ENCODE measurements around the gene SUPT3H.
A peak's percentile ranks its signal among the peaks of the same experiment; 100 is the strongest.

The SUPT3H gene

GRCh38 chr6:44923444-44923843 is 454.3 kb downstream of the SUPT3H start:
- TF ChIP-seq MAX (IDR thresholded peaks at IDR 0.05) (no peak), RAD21 (IDR thresholded peaks at IDR 0.05; ENCODE audit: low read depth) (no peak), FOXM1 (IDR thresholded peaks at IDR 0.05; ENCODE audit: borderline replicate concordance, low read depth) (no peak), USF1 (IDR thresholded peaks at IDR 0.05) (no peak)

- TF ChIP-seq NFIC (IDR thresholded peaks at IDR 0.05) (no peak), RAD21 (IDR thresholded peaks at IDR 0.05; ENCODE audit: low read depth) (0 out of 2 replicates have a peak, but pooled peaks have one; percentile 11), TCF12 (IDR thresholded peaks at IDR 0.05; ENCODE audit: low read depth) (no peak), REST (IDR thresholded peaks at IDR 0.05; ENCODE audit: low read depth) (no peak)
Observed at GRCh38 chr6:44921798-44922197, 455.9 kb downstream of the SUPT3H start.

- TF ChIP-seq MAX (IDR thresholded peaks at IDR 0.05) (no peak), CREB1 (IDR thresholded peaks at IDR 0.05; ENCODE audit: low read depth) (no peak), CEBPB (IDR thresholded peaks at IDR 0.05) (no peak), TAF1 (IDR thresholded peaks at IDR 0.05; ENCODE audit: low read depth) (no peak), REST (IDR thresholded peaks at IDR 0.05; ENCODE audit: low read depth) (no peak), EGR1 (IDR thresholded peaks at IDR 0.05) (no peak), YY1 (IDR thresholded peaks at IDR 0.05; ENCODE audit: low read depth) (no peak), USF1 (IDR thresholded peaks at IDR 0.05) (no peak), FOXM1 (IDR thresholded peaks at IDR 0.05; ENCODE audit: borderline replicate concordance, low read depth) (no peak), RAD21 (IDR thresholded peaks at IDR 0.05; ENCODE audit: low read depth) (no peak), TCF12 (IDR thresholded peaks at IDR 0.05; ENCODE audit: low read depth) (no peak), ZBTB7A (IDR thresholded peaks at IDR 0.05; ENCODE audit: low read depth) (no peak), TEAD4 (IDR thresholded peaks at IDR 0.05) (no peak), NFIC (IDR thresholded peaks at IDR 0.05) (no peak), EP300 (IDR thresholded peaks at IDR 0.05; ENCODE audit: borderline replicate concordance) (no peak)
Observed at GRCh38 chr6:44920952-44921491, 456.7 kb downstream of the SUPT3H start.

- TF ChIP-seq ZBTB7A (IDR thresholded peaks at IDR 0.05; ENCODE audit: low read depth) (no peak), EGR1 (IDR thresholded peaks at IDR 0.05) (no peak), YY1 (IDR thresholded peaks at IDR 0.05; ENCODE audit: low read depth) (no peak), TCF12 (IDR thresholded peaks at IDR 0.05; ENCODE audit: low read depth) (no peak), CREB1 (IDR thresholded peaks at IDR 0.05; ENCODE audit: low read depth) (no peak), CEBPB (IDR thresholded peaks at IDR 0.05) (no peak)
Observed at GRCh38 chr6:44918671-44919296, 458.9 kb downstream of the SUPT3H start.

GRCh38 chr6:44917430-44917829 is 460.3 kb downstream of the SUPT3H start:
- TF ChIP-seq CEBPB (IDR thresholded peaks at IDR 0.05), result no peak

- TF ChIP-seq CEBPB (IDR thresholded peaks at IDR 0.05) (no peak), ZBTB7A (IDR thresholded peaks at IDR 0.05; ENCODE audit: low read depth) (no peak), EGR1 (IDR thresholded peaks at IDR 0.05) (no peak), EP300 (IDR thresholded peaks at IDR 0.05; ENCODE audit: borderline replicate concordance) (no peak), CREB1 (IDR thresholded peaks at IDR 0.05; ENCODE audit: low read depth) (no peak), MAX (IDR thresholded peaks at IDR 0.05) (no peak), FOXM1 (IDR thresholded peaks at IDR 0.05; ENCODE audit: borderline replicate concordance, low read depth) (no peak), TEAD4 (IDR thresholded peaks at IDR 0.05) (no peak), YY1 (IDR thresholded peaks at IDR 0.05; ENCODE audit: low read depth) (no peak)
Observed at GRCh38 chr6:44915111-44915510, 462.6 kb downstream of the SUPT3H start.
